NCI-H226 (cell line): Measurements from ENCODE around the gene RAB44.

ENCODE experiments used
- DNase-seq: peaks from one replicate; pipeline ENCODE4 v3.0.0-alpha.2; 2015

The RAB44 gene

DNA sequence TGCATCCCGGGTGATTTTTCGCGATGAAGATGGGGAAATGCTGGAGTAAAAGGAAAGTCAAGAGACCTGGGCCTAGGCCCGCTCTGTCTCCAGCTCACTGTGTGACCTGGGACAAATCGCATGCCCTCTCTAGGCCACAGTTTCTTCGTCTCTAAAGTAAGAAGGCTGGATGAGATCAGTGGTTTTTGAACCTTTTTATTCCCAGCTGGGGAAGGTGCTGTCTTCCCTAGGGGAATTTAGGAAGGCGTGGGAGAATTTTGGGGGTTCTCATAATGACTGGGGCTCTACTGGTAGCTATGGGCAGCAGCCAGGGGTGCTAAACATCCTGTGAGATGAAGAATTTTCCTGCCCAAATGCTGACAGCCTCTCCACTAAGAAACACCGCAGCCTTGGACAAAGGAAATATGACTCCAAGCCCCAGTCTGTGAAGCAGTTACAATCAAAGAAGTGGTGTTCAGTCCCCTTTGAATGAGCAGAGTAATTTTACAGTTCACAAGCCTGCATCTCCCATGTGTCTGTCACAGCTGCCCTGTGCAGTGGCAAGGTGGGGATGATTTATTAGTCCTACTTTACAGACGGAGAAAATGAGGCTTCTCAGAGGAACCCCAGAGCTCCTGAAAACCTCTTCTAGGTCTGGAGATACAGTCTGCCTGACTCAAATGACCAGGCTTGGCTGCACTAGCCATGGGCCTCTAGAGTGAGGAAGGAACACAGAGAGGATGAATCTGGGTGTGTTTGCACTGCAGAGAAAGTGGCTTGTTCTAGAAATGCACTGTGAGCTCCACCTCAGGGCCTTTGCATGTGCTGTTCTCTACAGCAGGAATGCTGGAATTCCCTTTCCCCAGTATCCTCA, 57.2 kb downstream of the RAB44 start:
- no peak for DNase-seq

DNA sequence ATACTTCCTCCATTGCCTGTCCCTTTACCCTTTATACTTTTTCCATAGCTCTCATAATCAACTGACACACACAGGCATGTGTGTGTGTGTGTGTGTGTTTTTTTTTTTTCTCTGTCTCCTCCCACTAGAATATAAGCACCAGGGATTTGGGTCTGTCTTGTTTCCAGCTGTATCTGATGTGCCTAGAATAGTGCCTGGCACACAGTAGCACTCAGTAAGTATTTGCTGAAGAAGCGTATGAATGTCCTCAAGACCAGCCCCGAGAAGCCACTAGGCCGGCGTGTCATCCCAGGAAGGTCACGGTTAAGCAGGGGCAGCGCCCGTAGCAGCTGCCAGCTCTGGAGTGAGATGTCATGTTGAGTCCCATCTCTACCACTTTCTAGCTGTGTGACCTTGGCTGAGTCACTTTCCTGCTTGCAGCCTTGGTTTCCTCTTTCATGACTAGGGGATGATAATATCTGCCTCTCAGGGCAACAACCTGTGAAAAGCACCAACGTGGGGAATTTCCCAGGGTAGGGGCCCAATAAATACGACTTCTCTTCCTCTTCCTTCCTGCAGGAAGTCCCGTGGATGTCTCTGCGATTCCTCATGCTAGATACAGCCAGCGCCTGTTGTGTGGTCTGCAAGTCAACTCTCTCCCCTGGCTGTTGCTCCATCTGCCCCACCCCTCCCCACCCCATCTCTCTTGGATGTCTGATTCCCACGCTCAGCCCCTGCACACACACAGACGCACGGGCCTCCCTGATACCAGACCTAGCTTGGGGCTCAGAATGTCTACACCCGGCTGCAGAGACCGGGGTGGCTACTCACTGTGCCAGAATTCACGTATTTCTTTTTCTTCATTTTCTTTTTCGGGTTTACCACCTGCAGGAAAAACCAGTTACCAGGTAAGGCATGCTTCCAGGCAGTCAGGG, 58.1 kb downstream of the RAB44 start:
- DNase-seq = peak; percentile 75

- DNase-seq = no peak
Measured at GRCh38 chr6:36756786-36757185, 59.2 kb downstream of the RAB44 start.

DNA sequence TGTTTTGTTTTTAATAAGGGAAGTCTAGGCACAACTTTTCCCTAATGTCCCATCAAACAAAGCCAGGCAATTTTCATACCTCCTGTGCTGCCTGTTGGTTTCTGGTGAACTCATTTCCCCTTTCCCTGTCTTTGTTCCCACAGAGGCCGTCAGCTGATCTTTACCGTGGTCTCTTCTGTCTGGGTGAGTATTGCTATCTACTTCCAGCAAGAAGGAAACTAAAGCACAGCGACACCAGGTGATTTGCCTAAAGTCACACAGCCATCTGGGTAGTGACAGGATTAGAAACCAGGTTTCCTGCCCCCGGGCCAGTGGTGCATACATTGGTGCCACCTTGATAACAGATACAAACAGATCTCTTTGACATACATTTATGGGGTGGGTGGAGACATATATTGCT, 59.6 kb downstream of the RAB44 start:
- no peak for DNase-seq

GRCh38 chr6:36757943-36758508, 60.4 kb downstream of the RAB44 start:
- DNase-seq = no peak

GRCh38 chr6:36758516-36759147, 61.0 kb downstream of the RAB44 start:
- no peak for DNase-seq

DNA sequence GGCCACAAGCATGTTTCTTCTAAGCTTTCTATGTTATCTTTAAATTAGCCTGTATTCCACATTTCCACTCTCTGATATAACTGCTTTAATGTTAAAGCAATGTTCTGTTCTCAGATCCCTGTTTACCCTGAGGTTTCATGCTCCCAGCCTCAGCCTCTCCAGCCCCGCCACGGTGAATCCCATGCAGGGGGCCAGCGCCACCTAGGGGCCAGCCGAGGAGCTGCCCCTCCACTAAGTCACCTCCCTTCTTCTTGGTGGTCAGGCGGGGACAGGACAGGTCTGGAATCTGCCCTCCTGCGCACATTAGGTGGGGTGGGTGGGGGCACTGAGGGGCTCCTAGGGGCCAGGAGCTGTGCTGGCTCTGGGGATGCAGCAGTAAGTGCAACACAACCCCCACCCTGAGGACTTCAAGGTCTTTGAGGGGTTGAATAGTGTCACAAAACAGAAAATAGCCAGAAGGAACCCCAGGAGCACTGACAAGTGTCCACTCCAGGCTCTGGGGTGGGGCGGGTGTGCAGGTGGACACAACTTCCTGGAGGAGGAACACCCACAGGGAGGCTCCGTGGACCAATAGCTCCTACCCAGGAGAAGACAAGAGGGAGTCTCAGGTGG, 61.6 kb downstream of the RAB44 start:
- DNase-seq = peak; percentile 39

GRCh38 chr6:36760685-36761435, 63.2 kb downstream of the RAB44 start:
- DNase-seq = no peak

GRCh38 chr6:36762123-36762522, 64.5 kb downstream of the RAB44 start:
- DNase-seq = no peak

DNA sequence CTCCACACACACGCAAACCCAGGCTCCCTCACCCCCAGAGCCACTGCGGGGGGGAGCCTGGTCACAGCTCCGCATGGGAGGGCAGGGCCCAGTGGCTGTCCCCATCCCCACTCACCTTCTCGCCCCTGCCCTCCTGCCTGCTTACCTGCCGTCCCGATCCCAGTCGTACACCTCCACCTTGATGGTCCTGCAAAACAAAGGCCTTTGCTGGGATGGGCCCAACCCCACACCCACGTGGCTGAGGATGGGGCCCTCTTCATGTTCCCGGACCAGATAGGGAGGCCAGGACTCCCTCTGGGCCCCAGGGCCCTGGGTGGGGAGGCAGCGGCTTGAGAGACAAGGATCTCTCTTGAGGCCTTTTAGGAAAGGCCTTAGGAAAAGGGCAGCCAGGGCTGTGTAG, 67.6 kb downstream of the RAB44 start:
- no peak for DNase-seq

- DNase-seq = peak; percentile 69
Measured at GRCh38 chr6:36765594-36766398, 68.2 kb downstream of the RAB44 start.

DNA sequence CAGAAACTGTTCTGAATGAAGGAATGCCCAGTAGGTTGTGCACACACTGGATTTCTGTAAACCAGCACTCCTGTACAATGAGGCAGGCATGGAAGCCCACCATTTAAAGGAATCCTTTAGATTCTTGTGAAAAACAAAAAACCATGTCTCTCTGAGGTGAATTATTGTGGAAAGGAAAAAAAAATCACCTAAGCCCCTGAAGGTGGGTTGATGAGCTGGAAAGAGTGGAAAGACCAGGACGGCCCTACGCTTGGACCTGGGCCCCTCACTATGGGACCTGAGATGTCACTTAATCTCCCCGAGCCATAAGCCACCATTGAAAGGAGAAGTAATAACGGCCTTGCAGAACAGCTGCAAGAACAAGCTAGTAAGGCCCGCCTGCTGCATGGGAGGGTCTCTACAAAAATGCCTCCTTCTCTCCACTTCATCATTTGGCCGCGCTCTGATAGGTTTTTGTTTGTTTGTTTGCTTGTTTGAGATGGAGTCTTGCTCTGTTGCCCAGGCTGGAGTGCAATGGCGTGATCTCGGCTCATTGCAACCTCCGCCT, 68.8 kb downstream of the RAB44 start:
- no peak for DNase-seq

GRCh38 chr6:36769183-36769675, 71.6 kb downstream of the RAB44 start:
- DNase-seq = peak; percentile 41

GRCh38 chr6:36769676-36770499, 72.3 kb downstream of the RAB44 start:
- no peak for DNase-seq

DNA sequence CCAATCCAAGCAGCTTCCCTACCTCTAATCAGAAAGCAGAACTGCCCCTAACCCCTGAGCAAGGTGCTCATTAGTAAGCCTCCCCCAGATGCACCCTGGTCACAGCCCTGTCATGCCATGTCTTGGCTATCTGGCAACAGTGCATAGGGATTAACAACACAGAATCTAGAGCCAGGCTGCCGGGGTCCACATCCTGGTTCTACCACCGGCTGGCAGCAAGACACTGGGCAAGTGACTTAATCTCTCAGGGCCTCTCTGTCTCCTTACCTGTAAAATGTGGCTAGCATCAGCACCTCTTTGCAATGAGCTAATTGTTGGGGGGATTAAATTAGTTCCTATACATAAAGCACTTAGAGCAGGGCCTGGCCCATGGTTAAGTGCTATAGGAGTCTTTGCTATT, 73.5 kb downstream of the RAB44 start:
- DNase-seq = no peak

DNA sequence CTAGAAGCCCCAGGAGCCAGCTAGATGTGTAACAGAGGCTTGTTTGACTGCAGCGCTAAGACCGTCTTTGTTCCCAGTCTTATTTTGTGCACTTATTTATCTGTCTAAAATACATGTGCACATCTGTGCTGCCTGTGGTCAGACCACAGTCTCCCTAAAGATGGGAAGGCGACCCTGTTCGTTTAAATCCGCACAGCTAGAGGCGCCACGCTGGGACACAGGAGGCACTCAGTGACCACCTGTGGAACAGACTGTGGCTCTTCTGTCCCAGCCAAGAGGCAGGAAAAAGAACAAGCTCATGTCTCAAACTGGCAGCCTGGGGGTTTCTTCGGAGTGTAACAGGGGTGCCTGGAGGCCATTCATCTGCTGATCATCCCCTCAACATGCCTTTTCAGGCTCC, 74.8 kb downstream of the RAB44 start:
- DNase-seq = no peak

DNA sequence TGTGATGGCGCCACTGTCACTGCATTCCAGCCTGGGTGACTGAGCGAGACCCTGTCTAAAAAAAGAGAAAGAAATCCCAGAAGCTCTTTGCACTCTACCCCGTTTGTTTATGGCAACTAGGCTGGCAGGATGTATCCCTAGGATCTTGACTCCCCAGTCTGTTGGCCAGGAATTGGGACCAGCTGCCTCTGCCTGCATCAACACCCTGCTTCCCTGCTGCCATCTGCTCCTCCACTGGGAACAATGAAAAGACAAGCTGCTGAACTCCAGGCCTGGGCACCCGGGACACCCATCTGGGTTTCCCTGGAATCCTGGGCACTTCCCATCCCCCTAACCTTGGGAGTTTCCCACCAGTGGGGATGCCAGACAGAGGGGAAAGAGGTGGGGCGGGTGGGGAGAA, 76.7 kb downstream of the RAB44 start:
- no peak for DNase-seq

GRCh38 chr6:36776167-36776566, 78.5 kb downstream of the RAB44 start:
- no peak for DNase-seq

DNA sequence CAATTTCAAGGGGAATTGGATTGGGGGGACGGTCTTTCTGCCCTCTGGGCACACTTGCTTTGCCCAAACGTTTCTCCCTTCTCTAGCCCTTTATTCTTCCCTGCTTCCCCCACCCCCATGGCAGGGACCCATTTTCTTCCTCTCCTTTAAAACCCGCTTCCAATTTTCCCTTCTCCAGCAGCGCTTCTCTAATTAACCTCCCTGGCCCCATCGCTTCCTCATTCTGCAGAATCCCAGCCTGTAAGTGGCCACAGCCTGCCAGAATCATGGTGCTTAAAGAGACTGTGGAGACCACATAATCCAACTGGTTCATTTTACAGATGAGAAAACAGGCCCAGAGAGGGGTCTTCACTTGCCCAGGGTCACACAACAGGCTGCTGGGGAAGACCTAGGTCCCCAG, 80.2 kb downstream of the RAB44 start:
- DNase-seq = no peak

DNA sequence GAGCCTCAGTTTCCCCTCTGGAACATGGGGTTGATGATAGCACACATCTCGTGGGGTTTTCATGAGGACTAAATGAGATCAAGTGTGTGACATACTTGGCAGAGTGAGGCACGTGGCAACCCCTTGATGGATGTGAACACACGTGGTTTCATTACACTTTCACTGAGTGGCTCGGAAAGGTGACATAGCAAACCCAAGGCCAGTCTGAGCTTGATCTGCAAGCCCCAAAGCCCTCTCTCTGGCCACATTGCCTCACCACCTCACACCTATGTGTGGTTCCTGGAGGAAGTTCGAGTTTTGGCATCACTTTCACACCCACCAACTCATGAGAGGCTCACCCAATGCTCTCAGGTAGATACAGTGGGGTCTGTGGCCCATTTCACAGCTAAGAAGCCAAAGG, 81.6 kb downstream of the RAB44 start:
- no peak for DNase-seq
